CD4-positive, CD25-positive, alpha-beta regulatory T cell (primary cell): Measurements from ENCODE around the gene PCBP3. TPM values are rescaled to one million over a fixed set of nuclear protein-coding genes. Genes with fewer than 3 reads are reported as not detected.

Experiments
- ATAC-seq, 2 donors: fragments of 150-1000 bp; cut with Tn5 transposase; one replicate each; pipeline ENCODE4 v1.10.0; 2021; ENCODE audit warnings: low read depth in 2 of 2, moderate number of reproducible peaks in 2 of 2, moderate library complexity in 1 of 2
- DNase-seq, 3 donors: peaks; one replicate each; pipeline versions ENCODE4 v3.0.0 to v3.0.0-alpha.2; 2012 to 2022; ENCODE audit warnings: mixed read lengths in 1 of 3
- H3K27ac ChIP-seq: one replicate; pipeline ENCODE4 v1.7.0; 2013; ENCODE audit warnings: mild to moderate bottlenecking, low read length; ENCODE audit not compliant: insufficient read depth, poor library complexity, severe bottlenecking
- H3K27me3 ChIP-seq: one replicate; pipeline ENCODE4 v1.7.0; 2013; ENCODE audit warnings: low read length; ENCODE audit not compliant: control insufficient read depth, insufficient read depth
- H3K36me3 ChIP-seq: one replicate; pipeline ENCODE4 v1.7.0; 2013; ENCODE audit warnings: mild to moderate bottlenecking, low read length, moderate library complexity; ENCODE audit not compliant: control insufficient read depth, insufficient read depth
- H3K4me1 ChIP-seq: 2 replicates; pipeline ENCODE4 v1.7.0; 2013; ENCODE audit warnings: mild to moderate bottlenecking, low read length; ENCODE audit not compliant: insufficient read depth, control insufficient read depth, poor library complexity, severe bottlenecking
- H3K4me3 ChIP-seq: one replicate; pipeline ENCODE4 v1.7.0; 2013; ENCODE audit warnings: low read depth, mild to moderate bottlenecking, low read length, moderate library complexity
- H3K9me3 ChIP-seq, 2 experiments: 1 replicate in 1 of 2; 2 replicates in 1 of 2; pipeline ENCODE4 v1.7.0; 2013; ENCODE audit warnings: low read length in 2 of 2, mild to moderate bottlenecking in 1 of 2, moderate library complexity in 1 of 2; ENCODE audit not compliant: control insufficient read depth in 2 of 2
- H3K27ac Mint-ChIP-seq, 3 donors: one replicate each; pipeline ENCODE4 v1.8.0; 2020 to 2022; ENCODE audit warnings: mild to moderate bottlenecking in 3 of 3, mixed read lengths in 3 of 3, moderate library complexity in 2 of 3
- H3K27me3 Mint-ChIP-seq: one replicate; pipeline ENCODE4 v1.8.0; 2022; ENCODE audit warnings: mild to moderate bottlenecking, mixed read lengths
- H3K36me3 Mint-ChIP-seq: one replicate; pipeline ENCODE4 v1.8.0; 2020; ENCODE audit warnings: mixed read lengths
- H3K4me1 Mint-ChIP-seq, 4 donors: one replicate each; pipeline ENCODE4 v1.8.0; 2020 to 2022; ENCODE audit warnings: mixed read lengths in 4 of 4, mild to moderate bottlenecking in 1 of 4
- H3K4me3 Mint-ChIP-seq, 4 donors: one replicate each; pipeline ENCODE4 v1.8.0; 2020 to 2022; ENCODE audit warnings: mild to moderate bottlenecking in 4 of 4, mixed read lengths in 4 of 4, moderate library complexity in 3 of 4
- H3K9me3 Mint-ChIP-seq, 7 donors: one replicate each; pipeline ENCODE4 v1.8.0; 2020 to 2022; ENCODE audit warnings: mixed read lengths in 7 of 7, mild to moderate bottlenecking in 3 of 7, moderate library complexity in 2 of 7
- polyA plus RNA-seq, 4 donors: library from polyadenylated mRNA; unstranded; fragments of 300-500 nt; fragmentation: Illumina TruSeq; gene quantifications; one replicate each; pipeline ENCODE4 v1.2.3, GENCODE V29; 2021
- total RNA-seq: library from RNA; stranded (reverse); gene quantifications from one replicate; pipeline ENCODE4 v1.2.3, GENCODE V29; 2022

PCBP3 gene
- 5.3 TPM for total RNA-seq
- 1 to 10 TPM in 3 of 4 donors, under 1 TPM in 1; 0.72 to 2.8 (median 1.8) TPM for polyA plus RNA-seq

- Histone ChIP-seq H3K4me1 (peaks cover 35% of the 10 kb centered on the region), H3K27ac (no peak within 1 kb of the TSS), H3K27me3 (peaks cover 22% of the 10 kb centered on the region), H3K36me3 (no peaks in the 10 kb centered on the region), H3K4me3 (peak within 1 kb of the TSS; percentile 48), H3K9me3 (no peaks in the 10 kb centered on the region)
- peaks cover 7 to 49% (median 15%) of the 10 kb centered on the region in 4 donors for H3K4me1 Mint-ChIP-seq
- peak within 1 kb of the TSS; percentile 79 to 87 (median 80) for H3K4me3 Mint-ChIP-seq
- DNase-seq (peak; percentile 85 to 88 (median 87)), ATAC-seq (peak; percentile 76 to 80)
- H3K9me3 Mint-ChIP-seq, result peaks cover 0 to 9% (median 0%) of the 10 kb centered on the region in 7 donors
- H3K27ac Mint-ChIP-seq, result peak within 1 kb of the TSS in 2 of 3 donors; percentile 47 to 48
- H3K27me3 Mint-ChIP-seq, result peaks cover 38% of the 10 kb centered on the region
- no peaks in the 10 kb centered on the region for H3K36me3 Mint-ChIP-seq
These were observed at the start of gene PCBP3 for GRCh38 chr21:45643021-45643980. Gene PCBP3, plus strand, starts transcription at chr21:45643725. Its CDS starts 206,361 bp downstream, at chr21:45850086.

- Histone ChIP-seq H3K4me1 (peaks cover 24% of the 10 kb centered on the region), H3K36me3 (no peaks in the 10 kb centered on the region), H3K27ac (no peak overlapping the region), H3K27me3 (no peaks in the 10 kb centered on the region), H3K9me3 (no peaks in the 10 kb centered on the region), H3K4me3 (no peak overlapping the region)
- Mint-ChIP-seq H3K4me3 (peak overlapping the region in 1 of 4 donors; percentile 80), H3K9me3 (no peaks in the 10 kb centered on the region), H3K27me3 (no peaks in the 10 kb centered on the region), H3K27ac (peak overlapping the region; percentile 47 to 85 (median 84)), H3K4me1 (peaks cover 10 to 21% (median 14%) of the 10 kb centered on the region in 4 donors), H3K36me3 (peaks cover 3% of the 10 kb centered on the region)
- DNase-seq (no peak), ATAC-seq (no peak)
These were observed 48.6 kb upstream of the PCBP3 start for GRCh38 chr21:45594721-45595489.

DNA sequence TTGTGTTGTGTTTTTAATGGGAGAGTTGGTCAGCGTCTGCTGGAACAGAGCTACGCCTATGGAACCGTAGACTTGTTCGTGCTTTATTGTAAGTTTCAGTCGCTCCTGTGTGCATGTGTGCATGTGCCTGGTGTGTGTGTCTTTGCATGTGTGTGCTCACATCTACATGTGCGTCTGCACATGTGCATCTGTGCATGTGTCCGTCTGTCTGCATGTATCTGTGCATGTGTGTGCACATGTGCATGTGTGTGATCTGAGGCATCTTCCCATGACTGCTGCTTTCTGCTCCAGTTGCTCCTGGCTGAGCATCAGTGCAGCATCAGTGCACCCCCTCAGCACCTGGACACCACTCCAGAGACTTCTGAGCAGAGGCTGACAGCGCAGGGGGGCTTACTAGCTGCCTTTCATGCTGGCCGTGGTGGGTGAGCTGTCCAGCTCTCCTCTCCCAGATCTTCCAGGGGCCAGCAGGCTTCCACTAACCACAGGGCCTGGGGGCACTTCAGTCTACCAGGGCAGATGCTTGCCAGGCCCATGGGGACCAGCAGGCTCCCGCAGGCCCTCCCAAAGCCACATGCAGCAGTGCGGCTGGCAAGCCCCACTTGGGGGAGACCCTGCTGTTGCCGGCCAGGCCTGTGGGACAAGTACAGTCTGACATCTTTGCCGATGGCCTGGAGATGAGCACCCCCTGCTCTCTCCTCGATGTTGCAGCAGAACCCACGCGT is 47.8 kb upstream of the PCBP3 start:
- Mint-ChIP-seq H3K27ac (peak overlapping the region in 2 of 3 donors; percentile 6 to 92), H3K9me3 (peaks cover 0 to 2% (median 0%) of the 10 kb centered on the region in 7 donors), H3K4me1 (peaks cover 10 to 21% (median 14%) of the 10 kb centered on the region in 4 donors), H3K4me3 (no peak overlapping the region), H3K36me3 (peaks cover 3% of the 10 kb centered on the region), H3K27me3 (peaks cover 4% of the 10 kb centered on the region)
- Histone ChIP-seq H3K36me3 (no peaks in the 10 kb centered on the region), H3K27me3 (no peaks in the 10 kb centered on the region), H3K9me3 (no peaks in the 10 kb centered on the region), H3K4me1 (peaks cover 20% of the 10 kb centered on the region), H3K4me3 (no peak overlapping the region), H3K27ac (no peak overlapping the region)
- DNase-seq (no peak), ATAC-seq (no peak)

DNA sequence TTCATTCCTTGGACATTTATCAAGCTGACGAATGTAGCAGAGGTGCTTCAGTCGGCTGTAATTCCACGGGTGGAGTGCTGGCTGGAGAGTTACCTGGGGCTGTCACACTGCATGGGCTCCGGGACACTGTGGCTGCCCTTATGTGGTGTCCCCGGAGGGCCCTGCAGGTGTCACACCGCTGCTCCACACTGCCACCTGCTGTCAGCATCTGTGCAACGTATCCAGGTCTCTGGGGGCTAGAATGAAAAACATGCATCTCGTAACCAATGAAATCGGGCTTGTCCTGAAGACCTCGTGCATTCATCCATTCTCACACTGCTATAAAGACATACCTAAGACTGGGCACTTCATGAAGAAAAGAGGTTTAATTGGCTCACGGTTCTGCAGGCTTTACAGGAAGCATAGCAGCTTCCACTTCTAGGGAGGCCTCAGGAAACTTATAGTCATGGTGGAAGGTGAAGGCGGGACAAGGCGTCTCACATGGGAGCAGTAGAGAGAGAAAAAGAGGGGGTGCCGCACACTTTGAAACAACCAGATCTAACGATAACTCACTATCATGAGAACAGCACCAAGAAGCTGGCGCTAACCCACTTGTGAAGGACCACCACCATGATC is 46.7 kb upstream of the PCBP3 start:
- H3K27me3 Mint-ChIP-seq, result peaks cover 4% of the 10 kb centered on the region
- H3K36me3 Mint-ChIP-seq, result peaks cover 3% of the 10 kb centered on the region
- Histone ChIP-seq H3K9me3 (no peaks in the 10 kb centered on the region), H3K4me3 (peak overlapping the region; percentile 31), H3K36me3 (no peaks in the 10 kb centered on the region), H3K4me1 (peaks cover 18% of the 10 kb centered on the region), H3K27ac (no peak overlapping the region), H3K27me3 (no peaks in the 10 kb centered on the region)
- DNase-seq, result peak; percentile 72 to 81 (median 80)
- H3K4me1 Mint-ChIP-seq, result peaks cover 10 to 21% (median 14%) of the 10 kb centered on the region in 4 donors
- ATAC-seq, result peak; percentile 53 to 67
- H3K9me3 Mint-ChIP-seq, result peaks cover 0 to 2% (median 0%) of the 10 kb centered on the region in 7 donors
- peak overlapping the region in 2 of 3 donors; percentile 48 to 74 for H3K27ac Mint-ChIP-seq
- H3K4me3 Mint-ChIP-seq, result peak overlapping the region in 1 of 4 donors; percentile 15

GRCh38 chr21:45598109-45598508 is 45.4 kb upstream of the PCBP3 start:
- no peaks in the 10 kb centered on the region for H3K36me3 ChIP-seq
- Mint-ChIP-seq H3K4me3 (no peak overlapping the region), H3K9me3 (peaks cover 0 to 12% (median 2%) of the 10 kb centered on the region in 7 donors), H3K27me3 (peaks cover 4% of the 10 kb centered on the region), H3K36me3 (peaks cover 3% of the 10 kb centered on the region), H3K4me1 (peaks cover 10 to 21% (median 11%) of the 10 kb centered on the region in 4 donors), H3K27ac (no peak overlapping the region)
- no peak overlapping the region for H3K4me3 ChIP-seq
- H3K27ac ChIP-seq, result no peak overlapping the region
- no peak for DNase-seq
- H3K9me3 ChIP-seq, result peaks cover 1 to 3% of the 10 kb centered on the region in 2 experiments
- ATAC-seq, result no peak
- H3K4me1 ChIP-seq, result peaks cover 5% of the 10 kb centered on the region
- no peaks in the 10 kb centered on the region for H3K27me3 ChIP-seq

- H3K4me1 ChIP-seq, result peaks cover 5% of the 10 kb centered on the region
- Mint-ChIP-seq H3K27ac (no peak overlapping the region), H3K4me3 (no peak overlapping the region), H3K4me1 (peaks cover 8 to 21% (median 11%) of the 10 kb centered on the region in 4 donors), H3K27me3 (peaks cover 8% of the 10 kb centered on the region), H3K36me3 (peaks cover 3% of the 10 kb centered on the region), H3K9me3 (peaks cover 2 to 16% (median 6%) of the 10 kb centered on the region in 7 donors)
- ATAC-seq (no peak), DNase-seq (no peak)
- H3K4me3 ChIP-seq, result no peak overlapping the region
- peaks cover 7 to 8% of the 10 kb centered on the region in 2 experiments for H3K9me3 ChIP-seq
- no peaks in the 10 kb centered on the region for H3K36me3 ChIP-seq
- no peaks in the 10 kb centered on the region for H3K27me3 ChIP-seq
- H3K27ac ChIP-seq, result no peak overlapping the region
These were observed 44.9 kb upstream of the PCBP3 start for GRCh38 chr21:45598666-45599065.
